ENCODE data around the gene APOA4. TPM values are rescaled to one million over a fixed set of nuclear protein-coding genes. Genes with fewer than 3 reads are reported as not detected.

The APOA4 gene
- polyA plus RNA-seq, 3 donors, result not detected

GRCh38 chr11:116778556-116778955 lies 44.5 kb downstream of the APOA4 start:
- H3K36me3 Mint-ChIP-seq, result peaks cover 69 to 79% of the 10 kb centered on the region in 2 donors
- Histone ChIP-seq H3K4me3 (replicated peaks in 1 of 3; ENCODE audit: low read depth in 2 of 3, low read length in 3 of 3) (no peak overlapping the region), H3K36me3 (replicated peaks in 1 of 2; ENCODE audit: control insufficient read depth in 1 of 2, insufficient read depth in 2 of 2, low read length in 2 of 2) (peaks cover 61 to 79% of the 10 kb centered on the region in 2 donors), H3K27ac (ENCODE audit: low read depth in 1 of 2, low read length in 2 of 2) (no peak overlapping the region), H3K9me3 (replicated peaks in 1 of 2; ENCODE audit: control insufficient read depth in 1 of 2, insufficient read depth in 1 of 2, low read length in 2 of 2) (no peaks in the 10 kb centered on the region), H4K20me1 (ENCODE audit: insufficient read depth, low read length) (peaks cover 4% of the 10 kb centered on the region), H3K27me3 (ENCODE audit: control insufficient read depth in 2 of 2, insufficient read depth in 2 of 2, low read length in 2 of 2) (no peaks in the 10 kb centered on the region), H3K9ac (ENCODE audit: insufficient read depth, low read length, poor library complexity, severe bottlenecking) (no peak overlapping the region), H3K79me2 (ENCODE audit: insufficient read depth, low read length) (no peaks in the 10 kb centered on the region), H3K4me1 (ENCODE audit: control insufficient read depth in 1 of 2, insufficient read depth in 2 of 2, low read length in 2 of 2) (peaks cover 6 to 11% of the 10 kb centered on the region in 2 donors), H2AFZ (ENCODE audit: insufficient read depth, low read depth, low read length, poor library complexity, severe bottlenecking) (no peak overlapping the region), H3K4me2 (replicated peaks; ENCODE audit: extremely low read depth, low read length, poor library complexity, severe bottlenecking) (no peak overlapping the region)
- no peak overlapping the region for H3K27ac Mint-ChIP-seq
- no peak for DNase-seq
- H3K27me3 Mint-ChIP-seq (ENCODE audit: low read depth in 3 of 3), result peaks cover 0 to 2% (median 0%) of the 10 kb centered on the region in 3 donors
- intact Hi-C loops (cut with micrococcal nuclease), result no loop called here
- WGBS (ENCODE audit: insufficient coverage), result 100% methylated on average over 4 of the region's 4 CpGs
- H3K9me3 Mint-ChIP-seq, result no peaks in the 10 kb centered on the region
- peaks cover 9% of the 10 kb centered on the region for H3K4me1 Mint-ChIP-seq
- no peak for TF ChIP-seq CTCF (IDR thresholded peaks at IDR 0.05)
- no peak overlapping the region for H3K4me3 Mint-ChIP-seq

- no peak overlapping the region for H2AFZ ChIP-seq (ENCODE audit: insufficient read depth, low read depth, low read length, poor library complexity, severe bottlenecking)
- Mint-ChIP-seq H3K36me3 (peaks cover 55 to 64% of the 10 kb centered on the region in 2 donors), H3K4me1 (peaks cover 17% of the 10 kb centered on the region), H3K27ac (peak overlapping the region in 1 of 7 donors; percentile 2), H3K27me3 (ENCODE audit: low read depth in 3 of 3) (peaks cover 0 to 2% (median 0%) of the 10 kb centered on the region in 3 donors), H3K9me3 (no peaks in the 10 kb centered on the region), H3K4me3 (no peak overlapping the region)
- H3K4me2 ChIP-seq (replicated peaks; ENCODE audit: extremely low read depth, low read length, poor library complexity, severe bottlenecking), result no peak overlapping the region
- no peaks in the 10 kb centered on the region for H3K9me3 ChIP-seq (replicated peaks in 1 of 2; ENCODE audit: control insufficient read depth in 1 of 2, insufficient read depth in 1 of 2, low read length in 2 of 2)
- no peak for DNase-seq
- 100% methylated on average over 1 of the region's 7 CpGs for WGBS (ENCODE audit: insufficient coverage)
- intact Hi-C loops (cut with micrococcal nuclease), result no loop called here
- no peak overlapping the region for H3K4me3 ChIP-seq (replicated peaks in 1 of 3; ENCODE audit: low read depth in 2 of 3, low read length in 3 of 3)
- H3K4me1 ChIP-seq (ENCODE audit: control insufficient read depth in 1 of 2, insufficient read depth in 2 of 2, low read length in 2 of 2), result peaks cover 13 to 21% of the 10 kb centered on the region in 2 donors
- no peak for TF ChIP-seq CTCF (IDR thresholded peaks at IDR 0.05)
- H4K20me1 ChIP-seq (ENCODE audit: insufficient read depth, low read length), result no peaks in the 10 kb centered on the region
- H3K36me3 ChIP-seq (replicated peaks in 1 of 2; ENCODE audit: control insufficient read depth in 1 of 2, insufficient read depth in 2 of 2, low read length in 2 of 2), result peaks cover 46 to 64% of the 10 kb centered on the region in 2 donors
- H3K27ac ChIP-seq (ENCODE audit: low read depth in 1 of 2, low read length in 2 of 2), result no peak overlapping the region
- peaks cover 8% of the 10 kb centered on the region for H3K79me2 ChIP-seq (ENCODE audit: insufficient read depth, low read length)
- no peak overlapping the region for H3K9ac ChIP-seq (ENCODE audit: insufficient read depth, low read length, poor library complexity, severe bottlenecking)
- no peaks in the 10 kb centered on the region for H3K27me3 ChIP-seq (ENCODE audit: control insufficient read depth in 2 of 2, insufficient read depth in 2 of 2, low read length in 2 of 2)
Measured at GRCh38 chr11:116777056-116777455, 46.0 kb downstream of the APOA4 start.

Measured in CD14-positive monocyte (primary cell).